IPS-18c (cell line): ENCODE measurements around the gene ENOX1.

Experiments
- H3K4me3 ChIP-seq: 2 replicates; pipeline ENCODE4 v1.7.0; 2013; ENCODE audit warnings: low read depth, mild to moderate bottlenecking, low read length, moderate library complexity; ENCODE audit not compliant: insufficient read depth
- H3K9me3 ChIP-seq: one replicate; pipeline ENCODE4 v1.6.1; 2013; ENCODE audit warnings: mild to moderate bottlenecking, low read length, moderate library complexity; ENCODE audit not compliant: control insufficient read depth, insufficient read depth

Gene ENOX1

DNA sequence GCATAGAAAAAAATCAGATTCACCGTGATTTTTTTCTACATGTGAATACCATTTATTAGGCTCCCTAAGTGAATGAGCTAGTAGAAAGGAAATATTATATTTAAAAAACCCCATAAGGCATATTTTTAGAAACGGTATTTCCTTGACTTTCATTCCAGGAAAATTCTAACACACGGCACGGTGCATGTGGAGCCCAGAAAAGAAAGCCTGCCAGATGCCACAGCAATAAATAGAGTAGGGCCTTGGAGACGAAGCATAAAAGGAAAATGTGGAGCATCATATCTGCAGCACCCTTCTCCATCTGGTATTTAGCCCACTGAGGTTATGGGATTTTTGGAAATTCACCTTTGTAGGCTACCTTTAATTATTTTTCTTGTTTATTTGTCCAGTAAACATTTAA is 314.4 kb downstream of the ENOX1 start:
- H3K9me3 ChIP-seq = no peaks in the 10 kb centered on the region
- H3K4me3 ChIP-seq = no peak overlapping the region

DNA sequence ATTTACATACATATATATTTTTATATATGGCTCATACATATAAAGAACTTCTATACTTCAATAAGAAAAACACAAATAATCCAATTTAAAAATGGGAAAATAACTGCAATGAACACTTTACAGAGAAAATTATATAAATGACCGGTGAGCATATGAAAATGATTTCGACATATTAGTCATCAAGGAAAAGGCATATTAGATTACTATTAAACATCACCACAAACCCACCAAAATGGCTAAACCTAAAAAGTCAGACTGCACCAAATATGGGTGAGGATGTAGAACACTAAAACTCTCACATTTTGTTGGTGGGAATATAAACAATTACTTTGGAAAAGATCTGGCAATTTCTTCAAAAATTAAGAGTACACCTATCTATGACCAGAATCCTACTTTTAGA is 316.2 kb downstream of the ENOX1 start:
- H3K9me3 ChIP-seq = no peaks in the 10 kb centered on the region
- no peak overlapping the region for H3K4me3 ChIP-seq

DNA sequence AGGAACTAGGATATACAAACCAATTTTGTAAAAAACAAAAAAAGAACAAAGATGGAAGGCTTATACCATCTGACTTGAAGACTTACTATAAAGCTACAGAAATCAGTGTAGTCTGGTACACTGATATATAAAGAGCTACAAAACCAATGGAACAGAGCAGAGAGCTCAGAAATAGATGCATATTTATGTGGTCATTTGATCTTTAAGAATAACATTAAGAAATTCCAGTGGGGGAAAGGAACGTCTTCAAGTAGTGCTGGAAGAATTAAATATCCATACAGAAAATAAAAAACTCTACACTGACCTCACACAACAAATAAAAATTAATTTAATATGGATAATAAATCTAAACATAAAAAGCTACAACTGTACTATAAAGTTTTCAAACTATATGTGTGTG is 317.0 kb downstream of the ENOX1 start:
- Histone ChIP-seq H3K4me3 (no peak overlapping the region), H3K9me3 (no peaks in the 10 kb centered on the region)

DNA sequence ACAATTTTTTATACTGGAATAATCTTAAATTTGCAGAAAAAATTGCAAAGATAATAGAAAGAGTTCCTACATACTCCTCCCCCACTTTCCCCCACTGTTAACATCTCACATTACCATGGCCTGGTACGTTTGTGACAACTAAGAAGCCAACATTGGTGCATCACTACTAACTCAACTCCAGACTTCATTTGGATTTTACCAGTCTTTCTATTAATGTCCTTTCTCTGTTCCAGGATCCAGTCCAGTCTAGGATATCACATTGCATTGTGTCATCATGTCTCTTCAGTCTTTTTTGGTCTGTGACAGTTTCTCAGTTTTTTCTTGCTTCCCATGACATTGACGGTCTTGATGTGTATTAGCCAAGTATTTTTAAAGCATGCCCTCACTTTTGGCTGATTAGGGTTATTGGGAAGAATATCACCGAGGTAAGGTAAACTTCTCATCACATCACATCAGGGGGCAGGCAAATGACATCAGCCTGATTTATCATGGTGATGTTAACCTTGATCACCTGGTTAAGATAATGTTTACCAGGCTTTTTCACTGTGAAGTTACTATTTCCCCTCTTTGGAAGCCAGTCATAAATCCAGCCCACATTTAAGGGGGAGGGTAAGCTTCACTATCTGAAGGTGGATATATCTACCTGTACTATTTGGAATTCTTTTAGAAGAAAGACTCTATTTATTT is 322.1 kb downstream of the ENOX1 start:
- H3K9me3 ChIP-seq = no peaks in the 10 kb centered on the region
- H3K4me3 ChIP-seq = no peak overlapping the region

DNA sequence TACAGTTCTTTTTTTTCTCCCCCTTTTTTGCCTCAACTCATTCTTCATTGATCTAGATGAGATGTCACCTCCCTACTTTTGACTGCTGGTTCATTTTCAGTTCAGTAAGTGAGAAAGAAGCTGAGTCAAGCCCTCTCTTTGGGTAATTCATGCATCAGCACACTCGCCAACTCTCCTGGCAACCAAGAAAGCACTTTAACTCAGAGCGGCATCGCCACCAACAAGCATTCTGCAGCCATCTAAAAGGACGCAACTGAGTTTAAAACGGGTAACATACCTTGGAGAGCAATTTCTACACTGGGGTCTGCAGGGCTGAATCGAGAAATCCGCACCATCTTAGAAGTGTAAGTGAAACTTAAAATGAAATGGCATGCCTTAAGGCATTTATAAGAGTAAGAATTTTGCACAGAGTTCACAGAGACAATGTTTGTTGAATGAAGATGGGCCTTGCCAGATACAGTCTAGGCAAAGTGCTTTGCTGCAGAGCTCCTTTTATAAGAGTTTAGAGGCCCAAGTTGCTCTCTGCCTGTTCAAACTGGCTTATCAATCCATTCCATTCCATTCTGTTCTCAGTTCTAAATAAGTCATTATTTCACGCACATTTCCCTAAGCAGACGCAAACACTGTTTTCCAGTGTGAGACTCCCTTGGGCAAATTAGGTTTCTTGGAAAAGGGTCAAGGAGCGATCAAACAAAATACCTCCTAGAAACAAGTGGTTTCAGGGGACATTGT is 338.0 kb downstream of the ENOX1 start:
- no peaks in the 10 kb centered on the region for H3K9me3 ChIP-seq
- no peak overlapping the region for H3K4me3 ChIP-seq

DNA sequence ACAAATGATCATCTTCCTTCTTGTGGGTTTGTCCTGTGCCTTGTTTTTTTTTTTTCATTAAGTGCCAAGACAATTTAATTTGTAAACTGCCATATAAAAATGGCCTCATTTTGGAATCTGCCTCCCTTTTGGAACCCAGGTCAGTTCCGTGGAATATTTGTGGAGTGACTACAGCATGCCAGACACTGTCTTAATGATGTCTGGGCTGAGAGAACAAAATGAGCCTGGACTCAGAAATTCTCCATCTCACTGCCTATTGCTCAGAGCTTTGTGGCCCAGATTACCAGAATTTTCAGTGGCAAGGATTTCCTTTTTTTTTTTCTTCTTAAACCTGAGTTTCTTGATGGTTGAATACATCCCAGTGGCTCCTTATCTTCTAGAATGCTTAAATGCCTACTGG is 340.6 kb downstream of the ENOX1 start:
- H3K4me3 ChIP-seq = no peak overlapping the region
- H3K9me3 ChIP-seq = no peaks in the 10 kb centered on the region

DNA sequence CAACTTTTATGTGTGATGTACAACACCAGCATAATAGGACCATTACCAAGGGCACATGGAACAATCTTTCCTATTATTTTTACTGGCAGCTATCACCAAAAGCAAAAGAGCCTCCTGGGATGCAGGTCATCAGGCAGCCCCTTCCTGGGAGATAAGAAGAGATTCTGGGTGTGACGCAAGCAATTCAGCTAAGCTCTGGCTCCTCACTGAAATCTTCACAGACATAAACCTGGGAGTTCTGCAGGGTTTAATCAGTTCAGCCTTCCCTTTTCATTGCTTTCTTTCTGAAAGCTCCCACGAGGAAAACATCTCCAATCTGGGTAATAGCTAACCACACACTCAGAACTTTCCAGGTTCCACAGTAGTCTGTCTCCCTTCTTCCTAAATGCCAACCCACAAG is 341.1 kb downstream of the ENOX1 start:
- Histone ChIP-seq H3K9me3 (no peaks in the 10 kb centered on the region), H3K4me3 (no peak overlapping the region)

DNA sequence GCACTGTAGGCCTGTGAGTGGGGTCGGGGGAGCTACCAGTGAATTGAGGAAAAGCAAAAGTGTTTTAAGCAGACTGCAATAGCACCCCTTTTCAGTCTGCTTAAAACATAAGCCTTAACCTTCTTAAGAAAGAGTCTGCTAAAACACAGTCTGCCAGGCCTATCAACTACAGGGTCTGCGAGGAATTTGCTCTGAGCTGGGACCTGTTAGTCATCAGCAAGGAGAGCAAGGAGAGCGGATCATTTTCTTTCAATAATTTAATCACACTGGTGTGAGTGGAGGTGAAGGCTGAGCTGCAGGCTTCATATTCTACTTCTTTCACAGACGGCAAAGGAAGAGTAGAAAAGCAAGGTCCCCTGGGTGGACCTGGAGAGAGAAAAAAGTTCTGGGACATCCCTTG is 342.7 kb downstream of the ENOX1 start:
- Histone ChIP-seq H3K9me3 (no peaks in the 10 kb centered on the region), H3K4me3 (no peak overlapping the region)

DNA sequence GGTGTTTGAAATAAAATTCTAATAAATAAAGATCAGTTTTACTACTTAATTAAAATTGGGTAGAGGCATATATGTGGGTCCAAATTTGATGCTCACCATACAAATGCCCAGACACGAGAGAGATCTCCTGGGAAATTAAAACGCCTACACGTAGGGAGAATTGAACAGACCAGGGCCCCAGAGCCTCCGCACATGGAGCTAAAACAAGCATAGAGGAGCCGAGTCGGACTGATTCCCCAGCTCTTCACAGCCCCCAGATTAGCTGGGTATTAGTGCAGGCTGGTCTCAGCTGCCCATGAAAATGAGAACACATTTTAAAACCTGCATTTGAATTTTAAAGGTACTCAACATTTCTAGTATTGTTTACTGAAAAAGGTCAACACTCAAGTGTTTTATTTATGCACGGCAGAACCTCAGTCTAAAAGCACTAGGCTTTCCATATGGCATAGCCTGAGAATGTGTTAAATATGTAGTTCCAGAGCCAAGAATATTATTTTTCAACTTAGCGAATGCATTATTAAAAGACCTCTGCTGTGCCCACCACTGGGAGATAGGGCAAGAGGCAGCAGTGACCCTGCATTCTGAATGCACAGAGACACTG is 344.8 kb downstream of the ENOX1 start:
- Histone ChIP-seq H3K4me3 (no peak overlapping the region), H3K9me3 (no peaks in the 10 kb centered on the region)

DNA sequence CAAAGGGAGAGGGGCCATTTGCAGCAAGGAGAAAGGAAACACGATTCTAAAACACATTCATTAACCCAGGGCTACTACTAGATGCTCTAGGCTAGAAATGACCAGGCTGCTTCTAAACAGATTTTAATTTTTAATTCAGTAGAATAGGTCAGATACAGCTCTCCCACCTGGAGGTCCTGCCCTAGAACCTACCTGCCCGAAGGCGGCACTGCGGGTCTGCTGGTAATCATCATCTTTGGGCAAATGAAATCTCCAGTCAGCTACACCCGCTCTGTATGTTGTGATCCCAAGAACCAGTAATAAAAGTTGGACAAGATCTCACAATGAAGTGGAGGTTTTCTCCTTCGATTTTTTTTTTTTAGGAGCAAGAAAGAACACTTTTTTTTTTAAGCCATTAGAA is 345.3 kb downstream of the ENOX1 start:
- Histone ChIP-seq H3K9me3 (no peaks in the 10 kb centered on the region), H3K4me3 (no peak overlapping the region)

DNA sequence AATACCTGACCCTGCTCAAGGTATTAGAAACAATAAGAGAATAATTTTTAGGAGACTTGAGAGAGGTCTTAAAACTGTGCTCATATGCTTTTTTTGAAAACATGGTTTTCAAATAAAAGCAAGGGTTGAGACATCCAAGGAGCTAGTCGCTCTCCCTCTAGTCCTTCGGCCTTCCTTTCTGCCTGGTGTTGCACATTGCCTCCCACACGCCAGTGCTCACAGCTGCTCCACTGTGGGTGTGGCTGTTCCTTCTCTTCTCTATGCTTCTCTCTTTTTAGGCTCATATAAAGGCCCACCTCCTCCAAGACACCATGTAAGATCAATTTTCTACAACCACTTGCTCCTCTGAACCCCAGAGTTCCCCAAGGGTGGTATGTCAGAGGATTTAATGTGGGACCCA is 352.6 kb downstream of the ENOX1 start:
- Histone ChIP-seq H3K9me3 (no peaks in the 10 kb centered on the region), H3K4me3 (no peak overlapping the region)

DNA sequence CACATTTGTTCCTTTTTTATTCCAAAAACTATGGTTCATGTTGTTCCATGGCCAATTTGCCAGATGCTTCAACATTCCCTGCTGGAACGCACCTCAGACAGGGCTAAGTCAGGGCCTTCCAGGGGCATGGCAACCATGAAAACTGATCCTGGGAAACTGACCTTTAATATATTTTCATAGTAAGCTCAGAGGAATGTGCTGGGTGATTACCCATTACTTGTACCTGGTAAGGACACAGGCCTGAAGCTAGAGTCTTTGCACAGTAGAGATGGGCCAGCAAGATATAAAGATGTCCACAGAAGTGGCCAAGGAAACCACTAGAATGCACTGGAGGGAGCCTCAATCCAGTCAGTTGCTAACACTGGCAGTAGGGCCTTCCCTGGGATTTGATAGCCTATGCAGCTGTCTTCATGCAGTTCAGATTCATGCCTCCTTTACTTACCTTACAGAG is 353.1 kb downstream of the ENOX1 start:
- no peaks in the 10 kb centered on the region for H3K9me3 ChIP-seq
- H3K4me3 ChIP-seq = no peak overlapping the region

DNA sequence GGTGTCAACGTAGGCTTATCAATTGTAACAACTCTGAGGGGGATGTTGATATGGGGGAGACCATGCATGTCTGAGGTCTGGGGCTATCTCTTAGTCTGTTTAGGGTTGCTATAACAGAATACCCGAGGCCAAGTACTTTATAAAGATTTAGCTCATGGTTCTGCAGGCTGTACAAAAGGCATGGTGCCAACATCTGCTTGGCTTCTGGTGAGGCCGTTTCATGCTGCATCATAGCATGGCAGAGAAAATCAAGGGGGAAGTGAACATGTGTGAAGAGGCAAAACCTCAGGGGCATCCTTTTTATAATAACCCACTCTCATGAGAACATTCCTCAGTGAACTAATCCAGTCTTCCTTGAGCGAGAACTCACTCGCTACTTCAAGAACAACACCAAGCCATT is 353.8 kb downstream of the ENOX1 start:
- Histone ChIP-seq H3K9me3 (no peaks in the 10 kb centered on the region), H3K4me3 (no peak overlapping the region)

DNA sequence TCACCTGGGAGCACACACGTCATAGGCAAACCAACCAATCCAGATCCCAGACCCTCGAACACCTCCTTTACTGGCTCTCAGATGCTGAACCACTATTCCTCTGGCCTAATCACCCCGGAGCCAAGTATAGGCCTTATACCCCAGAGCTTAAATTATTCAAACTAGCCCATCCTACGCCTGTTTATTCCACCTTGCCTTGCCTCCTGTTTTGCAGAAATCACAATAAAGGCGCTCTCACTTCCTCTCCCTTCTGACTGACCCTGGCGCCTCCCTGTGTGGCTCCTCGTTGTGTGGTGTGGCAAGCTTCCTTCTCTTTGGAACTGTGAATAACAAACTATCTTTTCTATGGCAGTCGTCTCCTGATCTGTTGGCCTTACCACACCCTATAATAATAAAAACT is 354.9 kb downstream of the ENOX1 start:
- Histone ChIP-seq H3K9me3 (no peaks in the 10 kb centered on the region), H3K4me3 (no peak overlapping the region)

DNA sequence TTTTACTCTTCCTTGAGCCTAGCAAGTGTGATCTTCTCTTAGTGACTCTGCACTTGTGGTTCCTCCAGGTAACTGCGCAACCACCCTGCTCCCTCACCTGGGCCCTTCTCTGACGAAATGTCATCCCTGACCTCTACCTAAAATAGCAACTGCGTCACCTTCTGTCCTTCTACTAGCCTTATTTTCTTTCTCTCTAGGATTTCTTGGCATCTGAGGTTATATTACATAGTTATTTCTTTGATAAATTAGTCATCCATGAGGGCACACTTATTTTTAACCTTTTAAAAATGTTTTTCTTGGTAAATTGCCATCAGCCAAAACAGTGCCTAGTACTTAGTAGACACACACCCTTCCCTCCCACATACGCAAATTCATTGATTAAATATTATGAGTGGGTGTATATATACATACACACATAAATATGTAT is 355.5 kb downstream of the ENOX1 start:
- Histone ChIP-seq H3K9me3 (no peaks in the 10 kb centered on the region), H3K4me3 (no peak overlapping the region)

DNA sequence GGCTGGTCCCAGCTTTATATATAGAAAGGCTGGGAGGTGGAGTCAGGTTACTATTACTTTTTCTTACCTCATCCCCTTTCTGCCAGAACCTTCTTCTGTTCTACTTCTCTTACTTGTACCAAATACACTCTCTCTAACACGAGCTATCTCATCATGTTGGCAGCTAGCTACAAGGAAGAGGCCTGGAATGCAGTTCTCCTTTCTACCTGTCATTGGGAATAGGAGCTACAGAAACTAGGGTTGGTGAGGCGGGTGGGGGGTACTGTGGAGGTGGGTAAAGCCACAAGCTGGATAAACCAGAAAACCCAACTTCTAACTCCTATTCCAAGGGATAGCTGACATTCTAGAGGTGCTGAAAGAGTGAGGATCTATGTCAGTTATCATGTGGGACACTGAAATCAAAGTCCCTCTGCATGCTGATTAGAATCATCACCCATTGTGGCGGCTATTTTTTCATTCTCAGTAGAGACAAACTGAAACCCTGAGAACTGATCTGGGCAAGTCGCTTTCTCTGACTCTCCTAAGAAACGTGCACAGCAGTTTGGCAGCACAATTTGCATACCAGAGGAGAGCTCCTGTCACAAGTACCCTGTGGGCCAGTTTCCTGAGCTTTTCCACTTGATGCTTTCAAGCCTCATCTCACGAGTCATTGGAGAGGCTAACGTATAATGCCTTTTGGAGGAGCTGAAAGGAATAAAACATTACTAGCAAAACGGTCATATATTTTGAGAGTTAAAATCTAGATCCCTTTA is 358.1 kb downstream of the ENOX1 start:
- H3K9me3 ChIP-seq = no peaks in the 10 kb centered on the region
- H3K4me3 ChIP-seq = no peak overlapping the region

DNA sequence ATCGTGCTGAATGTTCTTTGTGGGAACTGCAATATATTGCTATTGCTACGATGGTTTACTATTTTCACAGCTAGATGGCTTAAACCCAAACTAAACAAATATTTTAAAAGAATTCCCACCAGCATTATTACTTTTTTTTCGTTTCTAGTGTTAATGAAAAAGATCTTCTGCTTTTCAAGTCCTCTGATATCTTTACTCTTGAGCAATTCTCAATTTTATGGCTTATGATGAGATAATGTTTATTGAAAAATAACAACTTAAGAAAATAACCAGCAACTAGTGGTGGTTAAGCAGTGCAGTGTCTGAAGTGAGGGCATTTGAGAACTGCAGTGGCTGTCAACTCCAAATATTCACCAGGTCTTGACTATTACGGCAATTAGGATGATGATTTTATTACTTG is 360.4 kb downstream of the ENOX1 start:
- Histone ChIP-seq H3K9me3 (no peaks in the 10 kb centered on the region), H3K4me3 (no peak overlapping the region)

DNA sequence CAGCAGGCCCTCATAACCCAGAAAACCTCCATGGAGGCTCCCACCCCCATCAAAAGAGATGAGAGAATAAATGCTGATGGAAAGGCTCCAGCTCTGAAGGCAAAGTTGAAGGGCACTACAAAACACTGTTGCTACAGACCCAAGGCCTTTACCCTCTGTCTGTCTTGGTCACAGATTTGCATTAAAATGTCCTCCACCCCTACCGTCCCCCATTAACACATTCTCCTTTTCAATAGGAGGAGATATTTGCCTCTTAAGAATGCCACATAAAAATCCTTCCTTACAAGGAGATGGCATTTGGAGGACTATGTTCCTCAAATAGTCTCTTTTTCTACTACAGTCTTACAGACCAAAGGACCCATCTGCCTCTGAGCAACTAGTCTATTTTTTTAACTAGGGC is 361.5 kb downstream of the ENOX1 start:
- Histone ChIP-seq H3K9me3 (no peaks in the 10 kb centered on the region), H3K4me3 (no peak overlapping the region)
